HG03175 (cell line): Measurements from ENCODE around the gene GDF2.

ENCODE experiments used
- ATAC-seq: cut with Tn5 transposase; IDR thresholded peaks from one replicate; pipeline ENCODE4 v1.9.1; 2021; ENCODE audit warnings: mild to moderate bottlenecking, moderate library complexity; ENCODE audit not compliant: unreplicated experiment

Gene GDF2

DNA sequence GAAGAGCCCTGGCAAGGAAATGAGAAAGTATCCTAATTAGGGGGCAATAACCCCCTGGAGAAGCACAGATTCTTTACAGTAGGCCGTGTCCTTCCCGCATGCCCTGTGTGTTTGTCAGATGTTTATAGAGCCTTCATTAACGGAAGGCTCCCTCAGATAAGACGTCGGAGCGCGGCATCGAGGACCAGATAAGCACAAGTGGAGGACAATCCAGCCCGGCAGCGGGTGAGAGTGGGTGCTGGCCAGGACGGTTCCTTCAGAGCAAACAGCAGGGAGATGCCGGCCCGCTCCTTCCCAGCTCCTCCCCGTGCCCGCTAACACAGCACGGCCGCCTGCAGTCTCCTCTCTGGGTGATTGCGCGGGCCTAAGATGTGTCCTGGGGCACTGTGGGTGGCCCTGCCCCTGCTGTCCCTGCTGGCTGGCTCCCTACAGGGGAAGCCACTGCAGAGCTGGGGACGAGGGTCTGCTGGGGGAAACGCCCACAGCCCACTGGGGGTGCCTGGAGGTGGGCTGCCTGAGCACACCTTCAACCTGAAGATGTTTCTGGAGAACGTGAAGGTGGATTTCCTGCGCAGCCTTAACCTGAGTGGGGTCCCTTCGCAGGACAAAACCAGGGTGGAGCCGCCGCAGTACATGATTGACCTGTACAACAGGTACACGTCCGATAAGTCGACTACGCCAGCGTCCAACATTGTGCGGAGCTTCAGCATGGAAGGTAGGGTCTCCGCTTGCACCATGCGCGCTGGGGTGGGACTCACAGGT, at the start of gene GDF2:
TSS of gene GDF2 (plus strand) at position 155 of the 762 bp plus-strand sequence. CDS start at position 370, 215 bp downstream.
- no peak for ATAC-seq

DNA sequence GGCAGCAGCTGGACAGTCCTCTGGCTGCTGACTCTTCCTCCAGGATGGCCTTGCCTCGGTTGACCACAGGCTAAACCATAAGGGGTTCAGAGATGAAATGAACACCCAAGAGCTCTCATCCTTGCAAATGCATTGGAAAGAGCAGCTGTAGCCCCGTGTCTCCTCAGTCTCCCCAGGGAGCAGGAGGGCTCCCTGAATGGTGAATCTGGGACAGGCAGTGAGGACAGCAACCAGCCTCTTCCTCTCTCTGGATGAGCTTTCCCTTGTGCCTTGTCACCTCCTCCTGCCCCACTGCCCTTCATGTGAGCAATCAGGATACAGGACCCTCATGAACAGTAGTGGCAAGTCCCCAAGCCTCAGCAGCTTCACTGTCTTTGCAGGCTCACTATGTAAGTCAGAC, 46.2 kb upstream of the GDF2 start:
- no peak for ATAC-seq

DNA sequence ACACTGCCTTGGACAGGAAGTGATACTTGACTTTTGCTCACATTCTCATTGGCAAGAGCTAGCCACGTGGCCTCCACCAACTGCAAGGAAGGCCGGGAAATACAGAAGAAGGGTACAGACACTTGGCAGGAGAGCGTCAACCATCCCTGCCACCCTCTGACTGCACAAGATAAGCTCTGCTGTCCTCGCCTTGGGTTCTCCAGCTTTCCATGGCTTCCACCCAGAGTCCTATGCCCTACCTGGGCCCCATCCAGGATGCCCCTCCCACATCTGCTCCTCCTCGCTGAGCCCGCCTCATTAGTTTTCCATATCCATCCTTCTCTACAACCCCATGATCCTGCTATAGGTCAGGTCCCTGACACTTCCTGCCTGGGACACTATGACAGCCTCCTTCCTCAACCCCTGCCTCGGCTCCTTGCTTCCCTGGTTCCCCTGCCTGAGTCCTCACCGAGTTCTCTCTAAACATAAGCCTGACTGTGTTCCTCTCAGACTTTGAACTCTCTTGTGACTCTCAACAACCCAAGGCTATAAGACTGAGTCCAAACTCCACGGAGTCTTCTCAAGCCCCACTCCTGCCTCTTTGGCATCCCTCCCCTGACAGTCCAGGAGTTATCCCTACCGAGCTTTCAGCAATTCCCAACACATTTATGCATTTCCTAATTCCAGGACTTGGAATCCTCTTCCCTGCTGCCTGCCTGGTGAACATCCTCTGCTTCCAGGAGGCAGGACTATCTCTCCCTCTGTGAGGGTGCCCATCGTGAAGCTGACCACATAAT, 45.5 kb upstream of the GDF2 start:
- no peak for ATAC-seq

DNA sequence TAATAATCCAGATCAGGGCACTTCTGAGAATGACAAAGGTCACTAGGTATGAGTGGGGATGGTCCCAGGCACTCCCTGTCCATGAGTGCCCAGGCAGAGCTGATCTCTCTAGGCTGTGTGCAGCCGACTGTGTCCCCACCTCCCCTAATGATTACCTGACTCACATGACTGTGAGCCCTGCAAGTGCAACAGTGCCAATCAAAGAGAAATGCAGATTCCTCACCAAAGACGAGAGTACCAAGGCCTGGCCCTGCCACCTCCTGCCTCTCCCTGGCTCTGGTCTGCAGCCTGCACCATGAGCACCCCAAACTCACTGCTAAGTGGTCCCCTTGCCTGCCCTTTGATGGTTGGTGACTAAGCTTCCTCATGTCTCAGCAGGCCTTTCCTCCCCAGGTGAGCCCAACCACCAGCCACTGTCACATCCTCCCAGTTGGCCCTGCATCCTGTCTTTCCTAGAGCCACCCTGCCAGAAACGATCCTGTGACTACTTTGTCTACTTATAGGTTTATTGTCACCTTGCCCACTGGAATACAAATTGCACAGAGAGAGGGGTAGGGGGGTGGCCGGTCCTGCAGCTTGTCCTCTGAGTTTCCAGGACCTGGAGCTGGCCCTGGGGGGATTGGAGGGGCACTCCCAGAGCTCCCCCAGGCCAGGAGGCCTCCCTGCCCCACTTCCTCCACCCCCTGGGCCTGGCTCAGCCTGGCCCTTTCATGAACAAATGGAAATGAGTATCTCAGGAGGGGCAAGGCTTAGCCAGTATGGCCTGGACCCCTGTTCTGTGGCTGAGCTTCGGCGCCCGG, 44.7 kb upstream of the GDF2 start:
- no peak for ATAC-seq

DNA sequence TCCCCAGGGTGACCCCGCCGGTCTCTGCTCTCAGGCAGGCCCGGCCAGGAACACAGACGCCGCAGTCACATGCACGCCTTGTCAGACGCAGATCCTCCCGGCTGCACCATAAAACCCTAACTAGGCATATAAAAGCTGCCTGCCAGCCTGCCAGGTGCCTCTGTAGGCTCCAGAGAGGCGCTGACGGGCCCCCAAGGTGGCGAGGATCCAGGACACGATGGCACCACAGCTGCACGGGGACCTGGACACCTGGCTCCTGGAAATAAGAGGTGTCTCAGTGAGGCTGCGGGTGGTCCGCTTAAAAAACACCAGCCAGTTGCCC, 44.1 kb upstream of the GDF2 start:
- no peak for ATAC-seq

DNA sequence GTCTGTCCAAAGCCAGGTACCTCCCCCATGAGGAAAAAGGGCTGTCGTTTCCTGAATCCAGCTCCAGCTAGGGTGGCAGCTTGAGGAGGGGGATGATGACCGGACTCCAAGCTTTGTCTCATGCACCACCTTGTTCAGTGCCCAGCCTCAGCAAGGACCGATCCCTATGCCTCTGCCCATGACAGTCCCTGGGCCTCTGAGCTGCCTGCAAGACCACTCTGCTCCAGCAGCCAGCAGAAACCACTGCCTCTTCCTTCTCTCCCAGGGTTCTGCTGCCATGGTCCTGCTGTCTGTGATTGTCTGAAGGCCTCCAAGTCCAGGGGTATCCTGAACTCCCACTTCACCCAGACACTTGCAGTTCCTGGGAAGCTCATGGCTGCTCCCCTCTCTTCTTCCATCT, 43.5 kb upstream of the GDF2 start:
- ATAC-seq, result no peak

DNA sequence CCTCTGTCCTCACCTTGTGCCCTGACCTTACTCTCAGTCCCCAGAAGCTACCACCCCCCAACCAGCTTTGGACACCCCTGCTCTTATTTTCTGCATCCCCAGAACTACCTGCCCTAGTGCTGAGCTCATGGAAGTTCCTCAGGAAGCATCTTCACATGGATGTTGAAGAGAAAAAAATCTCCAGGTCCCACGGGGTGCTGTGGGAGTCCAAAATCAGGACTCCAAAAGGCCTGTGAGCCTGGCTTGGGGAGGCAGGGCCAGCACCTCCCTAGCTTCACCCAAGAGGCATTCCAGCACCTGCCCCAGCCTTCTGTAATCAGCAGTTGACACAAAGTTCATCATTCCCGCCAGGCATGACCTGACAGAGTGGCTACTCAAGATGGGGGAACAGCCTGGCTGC, 43.0 kb upstream of the GDF2 start:
- ATAC-seq, result no peak

DNA sequence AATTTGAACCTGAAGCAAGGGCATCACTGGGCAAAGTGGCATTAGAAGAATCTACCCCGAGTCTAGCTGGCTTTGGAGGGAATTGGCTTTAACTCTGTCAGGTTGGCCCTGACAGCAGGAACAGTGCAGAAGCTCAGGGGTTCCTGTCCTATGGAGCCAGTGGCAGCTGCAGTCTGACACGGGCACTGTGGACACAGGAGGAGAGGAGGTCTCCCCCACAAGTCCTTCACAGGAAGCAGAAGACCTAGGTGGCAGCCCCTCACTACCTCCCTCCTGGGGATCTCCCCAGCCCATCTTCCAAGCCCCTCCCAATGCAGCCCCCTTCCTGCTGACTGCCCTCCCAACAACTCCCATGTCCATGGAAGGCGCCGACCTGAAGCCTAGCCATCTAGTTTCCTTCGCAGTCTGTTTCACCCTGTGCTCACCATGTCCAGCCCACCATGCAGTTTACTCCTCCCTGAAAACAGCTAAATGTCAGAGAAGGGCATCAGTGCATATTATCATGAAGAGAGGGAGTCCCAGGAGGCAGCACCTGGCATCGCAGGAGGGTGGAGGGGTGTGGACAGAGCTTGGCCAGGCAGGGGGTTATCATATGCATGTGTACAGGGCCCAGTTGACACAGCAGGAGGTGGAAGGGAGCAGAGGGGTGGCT, 40.1 kb upstream of the GDF2 start:
- ATAC-seq, result no peak

DNA sequence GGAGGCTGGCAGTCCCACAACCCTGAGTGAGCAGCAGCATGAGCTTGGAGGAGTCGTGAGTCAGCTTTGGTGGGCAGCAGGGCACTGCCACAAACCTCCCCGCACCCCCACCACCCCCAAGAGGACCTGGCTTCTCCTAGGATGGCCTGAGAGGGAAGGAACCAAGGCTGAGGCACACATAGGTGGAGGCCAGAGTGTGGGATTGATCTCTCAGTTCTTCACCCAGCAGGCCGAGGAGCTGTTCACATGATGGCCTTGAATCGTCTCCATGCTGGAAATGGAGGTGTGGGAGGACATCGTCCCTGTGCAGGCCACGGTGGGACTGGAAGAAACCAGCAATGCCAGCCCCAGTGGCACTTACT, 39.6 kb upstream of the GDF2 start:
- ATAC-seq, result no peak

DNA sequence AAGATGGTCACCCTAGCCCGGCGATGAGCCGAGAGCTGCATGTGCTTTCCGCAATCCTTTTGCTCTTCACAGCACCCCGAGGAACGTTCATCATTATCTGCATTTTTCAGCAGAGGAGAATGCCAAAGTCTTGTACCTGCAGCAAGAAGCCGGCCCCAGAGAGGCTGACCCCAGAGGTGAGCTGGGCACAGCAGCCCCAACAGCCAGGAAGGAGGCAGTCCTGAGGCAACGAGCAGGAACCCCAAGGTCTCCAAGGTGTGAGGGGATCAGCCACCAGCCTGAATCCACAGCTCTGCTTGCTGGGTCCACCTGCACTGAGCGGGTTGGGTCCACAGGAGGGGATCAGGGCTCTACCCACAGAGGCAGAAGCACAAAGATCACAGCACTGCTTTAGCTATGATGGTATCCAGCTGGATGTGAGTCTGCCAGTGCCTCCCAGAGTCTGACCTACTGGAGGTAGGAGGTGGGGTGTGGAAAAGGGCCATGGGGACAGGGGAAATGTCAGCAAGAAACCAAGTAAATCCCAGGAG, 39.1 kb upstream of the GDF2 start:
- no peak for ATAC-seq

DNA sequence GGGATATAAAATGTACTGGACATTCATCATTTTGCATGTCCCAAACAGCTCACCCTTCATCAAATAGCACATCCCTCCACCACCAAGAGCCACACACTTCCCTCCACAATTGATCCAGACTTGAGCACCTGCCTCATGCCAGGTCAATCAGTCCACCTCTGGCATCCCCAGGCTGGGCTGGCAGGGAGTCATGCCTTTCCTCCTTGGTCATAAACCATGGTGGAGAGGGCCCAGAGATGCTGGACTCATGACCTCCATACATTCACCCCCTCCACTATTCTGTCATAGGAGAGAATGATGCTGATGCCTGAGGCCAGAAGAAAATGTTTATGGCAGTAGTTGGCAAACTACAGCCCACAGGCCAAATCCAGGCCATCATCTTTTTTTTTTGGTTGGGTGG, 38.4 kb upstream of the GDF2 start:
- ATAC-seq, result no peak

DNA sequence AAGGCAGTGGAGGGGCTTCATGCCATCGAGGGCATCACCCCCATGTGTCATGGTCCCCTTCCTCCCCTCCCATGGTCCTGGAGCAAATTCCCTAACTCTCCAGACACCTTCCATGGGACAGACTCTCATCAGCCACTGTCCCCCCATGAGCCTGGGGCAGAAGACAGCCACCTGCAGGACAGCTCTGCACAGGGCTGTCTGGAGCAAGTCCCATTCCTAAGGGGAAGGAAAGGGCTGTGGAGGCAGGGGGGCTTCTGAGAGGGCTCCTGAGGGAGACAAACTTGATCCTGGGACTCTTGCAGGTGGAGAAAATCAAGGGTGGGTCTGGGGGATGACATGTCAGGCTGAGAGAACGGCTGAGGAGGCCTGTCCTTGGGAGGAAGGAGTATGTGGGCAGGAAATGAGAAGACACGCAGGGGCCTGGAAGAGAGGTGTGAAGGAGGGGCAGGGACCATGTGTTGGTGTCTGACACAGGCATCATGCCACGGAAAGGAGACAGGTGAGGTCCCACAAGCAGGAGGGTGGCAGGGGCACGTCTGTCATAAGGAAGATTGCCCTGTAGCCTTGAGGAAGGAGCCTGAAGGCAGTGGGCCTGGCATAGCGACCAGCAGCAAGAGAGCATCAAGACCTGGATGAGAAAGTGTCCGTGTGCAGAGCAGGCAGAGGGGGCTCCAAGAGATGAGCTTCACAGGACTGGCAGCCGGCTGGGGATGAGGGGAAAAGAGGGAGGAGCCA, 36.7 kb upstream of the GDF2 start:
- no peak for ATAC-seq

DNA sequence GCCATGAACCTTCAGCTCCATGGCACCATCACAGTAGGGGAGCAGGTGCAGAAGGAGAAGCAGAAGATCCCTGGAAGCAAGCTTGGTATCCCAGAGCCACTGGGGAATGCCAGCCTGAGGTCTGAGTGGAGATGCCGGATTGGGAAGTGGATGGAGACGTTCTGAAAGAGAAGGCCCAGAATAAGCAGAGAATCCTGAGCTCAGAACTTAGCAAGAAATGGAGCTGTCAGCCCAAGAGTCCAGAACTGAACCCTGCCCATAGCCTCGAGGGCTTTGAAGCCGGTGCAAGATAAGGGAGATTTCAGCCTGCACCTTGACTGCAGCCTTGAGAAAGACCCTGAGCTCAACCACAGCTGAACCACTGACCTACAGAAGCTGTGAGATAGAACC, 36.1 kb upstream of the GDF2 start:
- ATAC-seq, result no peak

DNA sequence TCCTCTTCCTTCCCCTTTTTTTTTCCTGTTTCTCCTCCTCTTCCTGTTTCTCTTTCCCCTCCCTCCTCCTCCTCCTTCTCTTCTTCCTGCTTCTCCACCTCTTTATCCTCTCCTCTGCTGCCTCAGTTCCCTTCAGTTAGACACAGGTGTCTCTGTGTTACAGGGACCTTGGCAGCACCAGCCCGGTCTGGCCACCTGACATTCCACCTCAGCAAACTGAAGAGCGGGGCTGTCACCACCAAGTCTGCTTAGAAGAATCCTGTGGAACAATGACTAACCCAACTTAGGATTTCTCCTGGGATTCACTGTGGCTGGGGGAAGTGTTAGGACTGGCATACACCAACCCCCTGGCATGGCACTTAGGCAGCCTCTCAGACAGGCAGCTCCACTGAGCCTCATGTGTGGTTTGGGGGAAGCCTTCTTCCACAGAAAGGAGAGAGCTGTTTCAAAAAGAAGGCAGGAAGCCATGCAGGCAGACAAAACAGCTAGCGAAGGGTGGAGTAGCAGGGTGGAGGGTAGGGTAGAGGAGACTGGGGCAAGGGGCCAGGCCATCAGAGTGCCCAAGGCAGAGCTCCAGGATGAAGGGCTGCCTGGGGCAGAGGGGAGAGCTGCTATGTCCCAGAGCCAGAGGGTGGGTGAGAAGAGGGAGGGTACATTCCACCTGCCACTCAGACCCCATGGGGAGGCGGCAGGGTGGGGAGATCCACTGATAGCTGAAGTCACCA, 35.5 kb upstream of the GDF2 start:
- no peak for ATAC-seq

DNA sequence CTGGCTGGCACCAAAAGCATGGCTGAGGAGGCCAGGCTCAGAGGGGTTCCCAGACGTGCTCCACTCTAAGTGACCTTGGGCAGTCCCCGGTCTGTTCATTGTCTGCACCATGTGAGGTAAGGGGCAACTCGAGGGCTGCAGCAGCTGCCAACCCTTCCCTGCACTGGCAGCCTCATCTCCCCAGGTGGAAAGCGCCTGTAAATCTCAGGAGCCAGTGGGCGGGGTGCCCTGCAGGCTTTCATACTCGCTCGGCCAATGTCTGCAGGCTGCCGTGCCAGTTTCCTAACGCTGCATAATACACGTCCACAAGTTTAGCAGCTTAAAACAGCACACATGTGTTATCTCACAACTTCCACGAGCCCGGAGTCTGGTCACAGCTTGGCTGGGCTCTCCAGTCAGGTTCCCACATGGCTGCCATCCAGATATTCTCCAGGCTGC, 34.9 kb upstream of the GDF2 start:
- ATAC-seq, result no peak

DNA sequence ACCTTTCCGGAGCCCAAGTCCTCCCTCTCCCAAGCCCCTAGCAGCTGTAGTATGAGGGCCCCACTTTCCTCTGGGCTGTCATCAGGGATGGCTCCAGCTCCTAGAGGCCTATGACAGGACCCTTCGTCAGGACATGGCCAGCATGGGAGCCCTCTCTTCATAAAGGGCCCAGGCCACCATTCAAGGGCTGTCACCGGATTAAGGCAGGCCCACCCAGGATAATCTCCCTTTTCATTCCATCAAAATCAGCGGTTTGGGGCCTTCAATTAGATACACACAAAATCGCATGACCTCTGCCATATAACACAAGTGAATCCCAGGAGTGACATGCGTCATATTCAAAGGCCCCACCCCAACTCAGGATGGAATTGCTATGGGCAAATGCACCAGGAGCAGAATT, 34.4 kb upstream of the GDF2 start:
- no peak for ATAC-seq

DNA sequence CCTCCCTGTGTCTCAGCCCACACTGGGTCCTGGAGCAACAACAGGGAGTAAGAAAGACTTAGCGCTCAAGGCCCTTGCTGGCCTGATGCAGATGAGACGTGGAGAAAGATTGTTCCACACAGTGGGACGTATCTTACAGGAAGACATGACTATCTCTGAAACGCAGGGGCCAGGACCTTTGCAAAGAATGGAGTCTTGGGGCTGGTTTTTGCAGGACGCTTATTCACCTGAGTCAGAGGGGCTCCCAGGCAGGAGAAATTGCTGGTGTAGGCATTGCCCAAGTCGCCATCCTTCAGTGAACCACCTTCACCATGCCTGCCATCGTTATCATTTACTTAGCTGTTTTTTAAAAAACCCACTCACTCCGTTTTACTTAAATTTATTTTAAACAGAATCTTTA, 34.0 kb upstream of the GDF2 start:
- no peak for ATAC-seq

DNA sequence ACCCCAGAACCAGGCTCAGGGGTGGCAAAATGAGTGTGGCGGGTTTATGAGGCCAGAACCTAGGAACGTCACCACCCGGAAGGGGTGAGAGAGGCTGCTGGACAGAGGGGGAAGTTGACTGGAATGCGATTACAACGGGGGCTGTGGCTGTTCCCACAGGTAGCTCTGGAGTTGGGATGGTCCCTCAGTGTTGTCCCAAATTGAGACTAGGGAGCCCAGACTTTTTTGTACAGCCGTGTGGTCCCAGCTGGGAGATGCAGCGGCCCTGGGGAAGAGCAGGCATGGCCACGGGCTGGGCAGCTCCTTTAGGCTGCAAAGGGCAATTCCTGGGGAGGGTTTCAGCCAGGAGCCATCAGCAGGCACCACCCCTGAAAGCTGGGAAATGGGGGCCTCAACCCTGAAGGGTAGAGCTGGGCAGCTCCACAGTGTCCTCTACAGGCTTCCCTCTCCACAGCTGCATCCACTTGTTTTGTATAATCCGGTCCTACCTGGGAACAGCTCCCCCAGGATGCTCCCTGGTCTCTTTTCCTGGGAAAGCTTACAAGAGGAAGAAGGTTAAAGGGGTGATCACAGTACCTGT, 33.2 kb upstream of the GDF2 start:
- ATAC-seq, result no peak

DNA sequence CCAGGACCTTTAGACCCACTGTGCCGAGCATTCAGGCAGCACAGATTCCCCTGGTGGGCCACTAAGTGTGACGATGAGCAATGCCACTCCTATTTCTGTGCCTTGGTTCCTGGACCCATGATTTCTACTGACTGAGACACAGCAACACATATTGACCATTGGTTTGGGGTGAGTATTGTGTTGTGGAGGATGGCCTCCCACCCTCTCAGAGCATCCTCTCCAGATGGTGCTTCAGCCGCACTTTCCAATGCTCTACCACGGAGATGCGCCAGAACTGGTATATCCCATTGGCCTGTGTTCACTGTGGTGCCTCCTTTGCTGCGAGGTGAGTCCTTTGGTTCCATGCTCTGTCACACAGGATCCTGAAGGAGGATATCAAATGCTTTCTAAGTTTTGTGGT, 32.3 kb upstream of the GDF2 start:
- ATAC-seq, result no peak
